ENCODE measurements around the gene MXRA5.
"Not testable (repeated sequence)": the region's sequence is repeated elsewhere in the genome, so short reads cannot be mapped to it uniquely, and the experiment has no call there.

- TF ChIP-seq CTCF, EZH2 (IDR thresholded peaks at IDR 0.05): not testable (repeated sequence)
These were observed 29.5 kb upstream of the MXRA5 start for GRCh38 chrX:3375878-3376508.

Data from neural progenitor cell (in vitro differentiated cells).